Smooth muscle cell (in vitro differentiated cells): ENCODE data around the gene STAB2. TPM values are rescaled to one million over a fixed set of nuclear protein-coding genes. Genes with fewer than 3 reads are reported as not detected.

Experiments
- DNase-seq: peaks from one replicate; lab custom pipeline; 2025; ENCODE audit not compliant: unreplicated experiment; lab: John Stamatoyannopoulos, UW
- H2AFZ ChIP-seq: fragments of 200-600 bp; sonication (generic); 2 replicates; pipeline ENCODE4 v1.6.0; 2016; ENCODE audit warnings: antibody characterized with exemption, low read depth, mild to moderate bottlenecking
- H3F3A ChIP-seq: fragments of 200-600 bp; sonication (generic); 2 replicates; pipeline ENCODE4 v1.6.0; 2017; ENCODE audit warnings: antibody characterized with exemption, low read depth
- H3K27ac ChIP-seq: fragments of 200-600 bp; sonication (generic); 2 replicates; pipeline ENCODE4 v1.5.1; 2016; ENCODE audit warnings: low read depth, mild to moderate bottlenecking
- H3K27me3 ChIP-seq: fragments of 200-600 bp; sonication (generic); 2 replicates; pipeline ENCODE4 v1.6.1; 2016; ENCODE audit warnings: low read depth, mild to moderate bottlenecking
- H3K36me3 ChIP-seq: fragments of 200-600 bp; sonication (generic); 2 replicates; pipeline ENCODE4 v1.5.1; 2016; ENCODE audit warnings: low read depth
- H3K4me1 ChIP-seq: fragments of 200-600 bp; sonication (generic); 2 replicates; pipeline ENCODE4 v1.5.1; 2016; ENCODE audit warnings: low read depth
- H3K4me2 ChIP-seq: fragments of 200-600 bp; sonication (generic); 2 replicates; pipeline ENCODE4 v1.6.0; 2016; ENCODE audit warnings: mild to moderate bottlenecking
- H3K4me3 ChIP-seq: fragments of 200-600 bp; sonication (generic); 2 replicates; pipeline ENCODE4 v1.5.1; 2016; ENCODE audit warnings: mild to moderate bottlenecking
- H3K79me2 ChIP-seq: fragments of 200-600 bp; sonication (generic); 2 replicates; pipeline ENCODE4 v1.6.0; 2016; ENCODE audit warnings: low read depth, mild to moderate bottlenecking
- H3K9ac ChIP-seq: fragments of 200-600 bp; sonication (generic); 2 replicates; pipeline ENCODE4 v1.6.0; 2016; ENCODE audit warnings: low read depth
- H3K9me3 ChIP-seq: fragments of 200-600 bp; sonication (generic); replicated peaks from 2 replicates; pipeline ENCODE4 v1.5.1; 2016; ENCODE audit warnings: low read depth
- H4K20me1 ChIP-seq: fragments of 200-600 bp; sonication (generic); 2 replicates; pipeline ENCODE4 v1.6.0; 2016; ENCODE audit warnings: low read depth
- WGBS: methylation state at CpG from one replicate; pipeline ENCODE4 v1.1.7; 2016; ENCODE audit warnings: low lambda C conversion rate; 5-methylcytosine and 5-hydroxymethylcytosine counted together
- polyA plus RNA-seq: library from polyadenylated mRNA; unstranded; fragments of >200 nt; fragmentation: Nextera tagmentation; extraction: Ambion mirVana; gene quantifications from 2 replicates; pipeline ENCODE4 v1.2.1, GENCODE V29; 2016
- total RNA-seq: library from RNA; depleted of rRNA; stranded (reverse); fragments of >200 nt; gene quantifications from 2 replicates; pipeline ENCODE4 v1.2.3, GENCODE V29; 2014
- TF ChIP-seq, protein P1 (sequence below): fragments of 200-600 bp; sonication (generic); IDR thresholded peaks from 2 replicates; pipeline ENCODE4 v1.5.1; 2017; ENCODE audit warnings: borderline replicate concordance, mild to moderate bottlenecking, antibody characterized with exemption; ENCODE audit not compliant: insufficient read depth, poor library complexity, severe bottlenecking

STAB2 gene
- total RNA-seq (not detected in 2 replicates), polyA plus RNA-seq (not detected in 2 replicates)

DNA sequence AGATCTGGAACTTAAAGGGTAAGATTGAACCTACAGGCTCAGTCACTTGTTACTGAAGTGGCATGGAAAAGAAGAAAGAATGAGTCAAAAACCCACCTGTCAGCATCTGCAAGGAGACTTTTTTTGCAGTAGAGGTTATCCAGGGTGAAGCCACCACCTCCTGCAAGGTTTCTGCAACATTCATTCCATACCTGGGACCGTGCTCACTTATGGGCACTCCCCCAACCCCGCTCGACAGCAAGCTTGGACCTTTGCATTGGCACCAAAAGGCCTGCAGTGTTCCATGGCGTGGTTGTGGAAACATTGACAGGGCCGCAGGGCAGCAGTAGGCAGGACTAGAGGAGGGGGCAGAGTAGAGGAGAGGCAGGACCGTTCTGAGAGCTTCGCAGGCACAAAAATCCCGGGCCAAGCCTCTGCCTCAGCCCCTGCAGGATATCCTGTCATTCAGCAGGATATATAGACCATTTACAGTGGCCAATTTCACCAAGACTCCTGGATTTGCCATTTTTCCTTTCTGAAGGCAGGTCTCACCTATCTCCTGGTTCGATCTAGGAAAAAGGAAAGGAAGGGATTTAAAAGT, at the start of gene STAB2:
TSS of gene STAB2 (plus strand) at position 483 of the 580 bp plus-strand sequence. CDS start 204 bp downstream, outside the sequence.
- H3K4me1 ChIP-seq = no peaks in the 10 kb centered on the region
- no peaks in the 10 kb centered on the region for H3K36me3 ChIP-seq
- no peaks in the 10 kb centered on the region for H3K79me2 ChIP-seq
- TF ChIP-seq, protein P1, sequence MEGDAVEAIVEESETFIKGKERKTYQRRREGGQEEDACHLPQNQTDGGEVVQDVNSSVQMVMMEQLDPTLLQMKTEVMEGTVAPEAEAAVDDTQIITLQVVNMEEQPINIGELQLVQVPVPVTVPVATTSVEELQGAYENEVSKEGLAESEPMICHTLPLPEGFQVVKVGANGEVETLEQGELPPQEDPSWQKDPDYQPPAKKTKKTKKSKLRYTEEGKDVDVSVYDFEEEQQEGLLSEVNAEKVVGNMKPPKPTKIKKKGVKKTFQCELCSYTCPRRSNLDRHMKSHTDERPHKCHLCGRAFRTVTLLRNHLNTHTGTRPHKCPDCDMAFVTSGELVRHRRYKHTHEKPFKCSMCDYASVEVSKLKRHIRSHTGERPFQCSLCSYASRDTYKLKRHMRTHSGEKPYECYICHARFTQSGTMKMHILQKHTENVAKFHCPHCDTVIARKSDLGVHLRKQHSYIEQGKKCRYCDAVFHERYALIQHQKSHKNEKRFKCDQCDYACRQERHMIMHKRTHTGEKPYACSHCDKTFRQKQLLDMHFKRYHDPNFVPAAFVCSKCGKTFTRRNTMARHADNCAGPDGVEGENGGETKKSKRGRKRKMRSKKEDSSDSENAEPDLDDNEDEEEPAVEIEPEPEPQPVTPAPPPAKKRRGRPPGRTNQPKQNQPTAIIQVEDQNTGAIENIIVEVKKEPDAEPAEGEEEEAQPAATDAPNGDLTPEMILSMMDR = no peak
- no peaks in the 10 kb centered on the region for H3F3A ChIP-seq
- no peak within 1 kb of the TSS for H3K27ac ChIP-seq
- no peak within 1 kb of the TSS for H3K4me3 ChIP-seq
- no peaks in the 10 kb centered on the region for H3K9me3 ChIP-seq
- no peak within 1 kb of the TSS for H3K9ac ChIP-seq
- no peaks in the 10 kb centered on the region for H4K20me1 ChIP-seq
- no peak within 1 kb of the TSS for H2AFZ ChIP-seq
- peaks cover 87% of the 10 kb centered on the region for H3K27me3 ChIP-seq
- H3K4me2 ChIP-seq = no peak within 1 kb of the TSS
- no peak for DNase-seq
- WGBS = 82% methylated on average over 9 of the region's 9 CpGs

DNA sequence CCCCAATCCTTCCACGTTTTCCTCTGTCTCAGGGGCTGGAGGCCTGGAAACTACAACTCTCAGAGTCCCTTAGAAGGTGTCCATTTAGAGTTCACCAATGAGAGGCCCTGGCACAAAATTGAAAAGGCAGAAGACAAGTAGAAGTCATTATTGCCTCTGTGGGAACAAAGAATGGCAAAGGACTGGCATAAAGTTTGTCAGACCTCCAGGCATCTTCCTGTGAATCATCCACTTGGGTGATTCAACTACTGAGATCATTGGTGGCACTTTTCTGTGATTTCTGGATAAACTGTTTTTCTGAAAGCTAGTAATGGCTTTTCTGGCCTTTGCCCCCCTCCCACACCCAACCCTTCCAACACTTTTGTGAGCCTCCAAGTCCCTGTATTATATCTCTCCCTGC, 48.7 kb upstream of the STAB2 start:
- no peaks in the 10 kb centered on the region for H3F3A ChIP-seq
- no peaks in the 10 kb centered on the region for H3K79me2 ChIP-seq
- peak overlapping the region; percentile 58 for H3K27ac ChIP-seq
- H3K27me3 ChIP-seq = no peaks in the 10 kb centered on the region
- H3K9me3 ChIP-seq = no peaks in the 10 kb centered on the region
- no peak for DNase-seq
- H2AFZ ChIP-seq = no peak overlapping the region
- H3K4me1 ChIP-seq = peaks cover 7% of the 10 kb centered on the region
- TF ChIP-seq, protein P1 = no peak
- no peak overlapping the region for H3K9ac ChIP-seq
- H3K4me2 ChIP-seq = no peak overlapping the region
- H4K20me1 ChIP-seq = no peaks in the 10 kb centered on the region
- H3K36me3 ChIP-seq = no peaks in the 10 kb centered on the region
- no peak overlapping the region for H3K4me3 ChIP-seq
- 59% methylated on average over 1 of the region's 1 CpG for WGBS

GRCh38 chr12:103540319-103540718, 46.8 kb upstream of the STAB2 start:
- no peaks in the 10 kb centered on the region for H3K79me2 ChIP-seq
- H3K4me1 ChIP-seq = peaks cover 7% of the 10 kb centered on the region
- H3K4me2 ChIP-seq = no peak overlapping the region
- no peaks in the 10 kb centered on the region for H4K20me1 ChIP-seq
- no peak for DNase-seq
- H3K9me3 ChIP-seq = no peaks in the 10 kb centered on the region
- H3K36me3 ChIP-seq = no peaks in the 10 kb centered on the region
- WGBS = 90% methylated on average over 3 of the region's 3 CpGs
- H3F3A ChIP-seq = no peaks in the 10 kb centered on the region
- no peaks in the 10 kb centered on the region for H3K27me3 ChIP-seq
- H2AFZ ChIP-seq = no peak overlapping the region
- TF ChIP-seq, protein P1 = no peak
- H3K27ac ChIP-seq = no peak overlapping the region
- no peak overlapping the region for H3K9ac ChIP-seq
- H3K4me3 ChIP-seq = no peak overlapping the region

DNA sequence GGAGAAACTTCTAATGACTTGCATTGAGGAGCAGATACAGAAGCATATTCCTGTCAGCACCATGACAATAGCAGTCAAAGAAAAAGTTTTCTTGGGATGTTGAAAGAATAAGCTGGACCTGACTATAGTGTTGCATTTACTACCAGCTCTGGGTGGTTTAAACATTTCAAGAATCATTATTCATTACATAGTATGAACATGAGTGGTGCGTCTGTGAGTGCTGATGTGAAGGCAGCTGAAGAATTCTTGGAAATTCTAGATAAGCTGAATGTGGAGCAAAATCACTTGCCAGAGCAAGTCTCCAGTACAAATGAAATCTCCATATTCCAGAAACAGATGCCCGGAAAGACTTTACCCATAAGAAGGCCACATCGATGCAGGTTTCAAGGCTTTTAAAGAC, 45.0 kb upstream of the STAB2 start:
- H3K9ac ChIP-seq = no peak overlapping the region
- no peaks in the 10 kb centered on the region for H3K9me3 ChIP-seq
- no peaks in the 10 kb centered on the region for H4K20me1 ChIP-seq
- no peaks in the 10 kb centered on the region for H3K36me3 ChIP-seq
- peaks cover 6% of the 10 kb centered on the region for H3K4me1 ChIP-seq
- H3K27me3 ChIP-seq = no peaks in the 10 kb centered on the region
- no peak overlapping the region for H2AFZ ChIP-seq
- no peak overlapping the region for H3K4me2 ChIP-seq
- no peak overlapping the region for H3K27ac ChIP-seq
- no peak overlapping the region for H3K4me3 ChIP-seq
- TF ChIP-seq, protein P1 = no peak
- no peaks in the 10 kb centered on the region for H3F3A ChIP-seq
- H3K79me2 ChIP-seq = no peaks in the 10 kb centered on the region
- DNase-seq = no peak
- WGBS = 67% methylated on average over 3 of the region's 3 CpGs
